Effector memory CD8-positive, alpha-beta T cell (primary cell): ENCODE data around the gene SOX5.
"Not testable (repeated sequence)": the region's sequence is repeated elsewhere in the genome, so short reads cannot be mapped to it uniquely, and the experiment has no call there.

Source experiments
- ATAC-seq: fragments of 150-1000 bp; cut with Tn5 transposase; replicated peaks from 2 replicates; pipeline ENCODE4 v1.10.0; 2021; ENCODE audit warnings: mild to moderate bottlenecking, moderate library complexity
- DNase-seq, 3 experiments: peaks; one replicate each; pipeline ENCODE4 v3.0.0; 2021
- H3K27ac Mint-ChIP-seq, 2 donors: one replicate each; pipeline ENCODE4 v1.8.0; 2022; ENCODE audit warnings: mild to moderate bottlenecking in 2 of 2, mixed read lengths in 2 of 2, moderate library complexity in 2 of 2
- H3K27me3 Mint-ChIP-seq, 2 donors: one replicate each; pipeline ENCODE4 v1.8.0; 2022; ENCODE audit warnings: mixed read lengths in 2 of 2
- H3K36me3 Mint-ChIP-seq: one replicate; pipeline ENCODE4 v1.8.0; 2022; ENCODE audit warnings: mild to moderate bottlenecking, moderate library complexity, mixed read lengths; ENCODE audit not compliant: insufficient read depth
- H3K4me1 Mint-ChIP-seq, 2 donors: one replicate each; pipeline ENCODE4 v1.8.0; 2022; ENCODE audit warnings: low read depth in 2 of 2, mixed read lengths in 2 of 2
- H3K4me3 Mint-ChIP-seq, 2 donors: one replicate each; pipeline ENCODE4 v1.8.0; 2022; ENCODE audit warnings: mild to moderate bottlenecking in 2 of 2, mixed read lengths in 2 of 2, moderate library complexity in 2 of 2
- H3K9me3 Mint-ChIP-seq, 2 donors: one replicate each; pipeline ENCODE4 v1.8.0; 2022; ENCODE audit warnings: mixed read lengths in 2 of 2

Gene SOX5

GRCh38 chr12:23535441-23535840 lies 414.0 kb downstream of the SOX5 start:
- Mint-ChIP-seq H3K27ac (no peak overlapping the region), H3K4me1 (no peaks in the 10 kb centered on the region), H3K27me3 (no peaks in the 10 kb centered on the region), H3K9me3 (no peaks in the 10 kb centered on the region), H3K36me3 (no peaks in the 10 kb centered on the region), H3K4me3 (no peak overlapping the region)
- ATAC-seq (no peak), DNase-seq (no peak)

GRCh38 chr12:23534196-23534595 lies 415.3 kb downstream of the SOX5 start:
- no peak for DNase-seq
- ATAC-seq = no peak
- Mint-ChIP-seq H3K9me3 (no peaks in the 10 kb centered on the region), H3K36me3 (no peaks in the 10 kb centered on the region), H3K4me1 (no peaks in the 10 kb centered on the region), H3K27me3 (no peaks in the 10 kb centered on the region), H3K27ac (no peak overlapping the region), H3K4me3 (no peak overlapping the region)

DNA sequence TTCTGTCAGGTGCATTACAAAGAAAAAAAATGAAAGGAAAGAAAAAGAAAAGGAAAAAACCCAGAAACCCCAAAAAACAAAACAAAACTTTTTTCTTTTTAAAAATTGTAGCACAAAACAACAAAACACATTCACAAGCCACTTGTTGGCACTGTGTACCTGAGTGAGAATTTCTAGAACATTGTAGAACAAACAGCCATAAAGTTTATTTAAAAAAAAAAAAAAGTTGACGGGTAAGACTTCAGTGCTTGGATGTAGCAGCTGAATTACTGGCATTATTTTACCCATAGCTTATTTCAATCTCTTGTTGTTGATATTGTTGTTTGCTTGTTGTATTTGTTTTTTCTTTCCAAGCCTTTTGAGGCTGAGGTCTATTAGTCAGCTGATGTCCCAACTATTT lies 415.8 kb downstream of the SOX5 start:
- ATAC-seq = no peak
- Mint-ChIP-seq H3K36me3 (no peaks in the 10 kb centered on the region), H3K4me3 (no peak overlapping the region), H3K27me3 (no peaks in the 10 kb centered on the region), H3K27ac (no peak overlapping the region), H3K9me3 (no peaks in the 10 kb centered on the region), H3K4me1 (no peaks in the 10 kb centered on the region)
- DNase-seq = no peak

GRCh38 chr12:23533265-23533664 lies 416.2 kb downstream of the SOX5 start:
- H3K4me3 Mint-ChIP-seq = no peak overlapping the region
- no peaks in the 10 kb centered on the region for H3K27me3 Mint-ChIP-seq
- DNase-seq = no peak
- H3K36me3 Mint-ChIP-seq = no peaks in the 10 kb centered on the region
- no peak overlapping the region for H3K27ac Mint-ChIP-seq
- no peaks in the 10 kb centered on the region for H3K4me1 Mint-ChIP-seq
- H3K9me3 Mint-ChIP-seq = no peaks in the 10 kb centered on the region
- no peak for ATAC-seq

DNA sequence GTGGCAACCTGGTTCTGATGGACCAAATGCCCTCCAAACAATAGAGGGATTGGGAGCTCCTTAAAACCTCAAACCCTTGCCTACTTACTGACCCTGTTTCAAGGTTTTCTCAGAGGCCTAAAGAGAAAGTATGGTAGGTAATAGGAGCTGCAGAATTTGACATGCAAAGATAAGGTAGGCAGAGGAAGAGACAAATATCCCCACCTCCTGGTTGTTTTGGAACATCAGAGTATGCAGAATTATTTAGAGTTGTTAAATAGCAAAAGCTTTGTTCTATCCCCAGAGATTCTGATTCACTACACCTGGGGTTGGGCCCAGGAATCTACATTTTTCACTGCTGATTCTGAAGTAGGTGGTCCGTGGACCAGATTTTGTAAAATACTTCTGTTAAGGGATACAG lies 421.2 kb downstream of the SOX5 start:
- no peak overlapping the region for H3K27ac Mint-ChIP-seq
- H3K36me3 Mint-ChIP-seq = no peaks in the 10 kb centered on the region
- no peak overlapping the region for H3K4me3 Mint-ChIP-seq
- no peaks in the 10 kb centered on the region for H3K27me3 Mint-ChIP-seq
- H3K9me3 Mint-ChIP-seq = no peaks in the 10 kb centered on the region
- ATAC-seq (no peak), DNase-seq (no peak)
- no peaks in the 10 kb centered on the region for H3K4me1 Mint-ChIP-seq

- ATAC-seq = no peak
- Mint-ChIP-seq H3K36me3 (no peaks in the 10 kb centered on the region), H3K9me3 (no peaks in the 10 kb centered on the region), H3K4me3 (no peak overlapping the region), H3K27me3 (no peaks in the 10 kb centered on the region), H3K4me1 (no peaks in the 10 kb centered on the region), H3K27ac (no peak overlapping the region)
- DNase-seq = no peak
Observed at GRCh38 chr12:23525450-23526072, 423.9 kb downstream of the SOX5 start.

DNA sequence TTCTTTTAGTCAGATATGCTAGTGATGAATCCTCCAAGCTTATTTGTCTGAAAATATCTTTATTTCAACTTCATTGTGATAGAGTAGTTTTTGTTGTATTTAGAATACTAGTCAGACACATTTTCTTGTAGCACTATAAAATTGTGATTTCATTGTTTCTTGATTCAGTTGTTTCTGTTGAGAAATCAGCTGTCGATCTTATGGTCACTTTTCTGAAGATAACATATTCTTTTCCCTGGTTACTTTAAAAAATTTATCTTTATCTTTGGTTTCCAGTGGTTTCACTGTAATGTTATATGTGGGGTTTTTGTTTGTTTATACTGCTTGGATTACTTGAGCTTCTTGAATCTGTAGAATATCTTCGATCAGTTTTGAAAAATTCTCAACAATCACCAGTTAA lies 426.1 kb downstream of the SOX5 start:
- H3K9me3 Mint-ChIP-seq = peaks cover 0 to 3% of the 10 kb centered on the region in 2 donors
- no peaks in the 10 kb centered on the region for H3K36me3 Mint-ChIP-seq
- H3K4me3 Mint-ChIP-seq = no peak overlapping the region
- H3K27me3 Mint-ChIP-seq = no peaks in the 10 kb centered on the region
- DNase-seq (no peak), ATAC-seq (no peak)
- no peak overlapping the region for H3K27ac Mint-ChIP-seq
- H3K4me1 Mint-ChIP-seq = no peaks in the 10 kb centered on the region

DNA sequence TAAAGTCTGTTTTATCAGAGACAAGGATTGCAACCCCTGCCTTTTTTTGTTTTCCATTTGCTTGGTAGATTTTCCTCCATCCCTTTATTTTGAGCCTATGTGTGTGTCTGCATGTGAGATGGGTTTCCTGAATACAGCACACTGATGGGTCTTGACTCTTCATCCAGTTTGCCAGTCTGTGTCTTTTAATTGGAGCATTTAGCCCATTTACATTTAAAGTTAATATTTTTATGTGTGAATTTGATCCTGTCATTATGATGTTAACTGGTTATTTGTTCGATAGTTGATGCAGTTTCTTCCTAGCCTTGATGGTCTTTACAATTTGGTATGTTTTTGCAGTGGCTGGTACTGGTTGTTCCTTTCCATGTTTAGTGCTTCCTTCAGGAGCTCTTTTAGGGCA lies 430.0 kb downstream of the SOX5 start:
- H3K4me1 Mint-ChIP-seq, H3K4me3 Mint-ChIP-seq, ATAC-seq, H3K27me3 Mint-ChIP-seq, DNase-seq, H3K27ac Mint-ChIP-seq, H3K9me3 Mint-ChIP-seq, H3K36me3 Mint-ChIP-seq: not testable (repeated sequence)

GRCh38 chr12:23515785-23516184 lies 433.7 kb downstream of the SOX5 start:
- not testable (repeated sequence) for H3K27ac Mint-ChIP-seq, H3K36me3 Mint-ChIP-seq, H3K27me3 Mint-ChIP-seq, ATAC-seq, DNase-seq, H3K4me3 Mint-ChIP-seq, H3K9me3 Mint-ChIP-seq, H3K4me1 Mint-ChIP-seq

GRCh38 chr12:23510484-23510883 lies 439.0 kb downstream of the SOX5 start:
- DNase-seq (no peak), ATAC-seq (no peak)
- H3K27ac Mint-ChIP-seq = no peak overlapping the region
- no peak overlapping the region for H3K4me3 Mint-ChIP-seq
- peaks cover 14 to 16% of the 10 kb centered on the region in 2 donors for H3K9me3 Mint-ChIP-seq
- H3K4me1 Mint-ChIP-seq = no peaks in the 10 kb centered on the region
- H3K36me3 Mint-ChIP-seq = no peaks in the 10 kb centered on the region
- no peaks in the 10 kb centered on the region for H3K27me3 Mint-ChIP-seq

- H3K27me3 Mint-ChIP-seq, H3K4me3 Mint-ChIP-seq, H3K36me3 Mint-ChIP-seq, H3K27ac Mint-ChIP-seq, H3K4me1 Mint-ChIP-seq, DNase-seq, ATAC-seq: not testable (repeated sequence)
- H3K9me3 Mint-ChIP-seq = peaks cover 14 to 16% of the 10 kb centered on the region in 2 donors
Observed at GRCh38 chr12:23509832-23510231, 439.6 kb downstream of the SOX5 start.

DNA sequence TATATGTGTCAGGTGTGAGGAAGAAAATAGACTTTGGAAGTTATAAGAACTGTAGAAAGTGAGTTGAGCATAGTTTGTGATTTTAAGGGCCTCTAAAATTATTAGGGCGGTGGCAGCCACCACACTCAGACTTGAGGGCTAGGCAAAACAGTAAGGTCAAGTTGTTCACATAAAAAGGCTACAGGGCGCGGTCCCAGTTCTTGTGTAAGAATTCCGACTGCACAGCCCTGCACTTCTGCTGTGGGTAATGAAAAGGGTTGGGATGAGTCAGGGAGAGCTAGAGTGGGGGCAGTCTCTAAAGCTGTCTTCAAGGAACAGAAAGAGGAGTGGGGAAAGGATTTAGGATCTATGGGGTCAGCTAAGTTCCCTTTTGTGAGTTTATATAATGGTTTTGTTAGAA lies 441.7 kb downstream of the SOX5 start:
- not testable (repeated sequence) for ATAC-seq, H3K4me1 Mint-ChIP-seq, H3K4me3 Mint-ChIP-seq, H3K27me3 Mint-ChIP-seq, H3K36me3 Mint-ChIP-seq, DNase-seq, H3K27ac Mint-ChIP-seq
- H3K9me3 Mint-ChIP-seq = peaks cover 15 to 16% of the 10 kb centered on the region in 2 donors

DNA sequence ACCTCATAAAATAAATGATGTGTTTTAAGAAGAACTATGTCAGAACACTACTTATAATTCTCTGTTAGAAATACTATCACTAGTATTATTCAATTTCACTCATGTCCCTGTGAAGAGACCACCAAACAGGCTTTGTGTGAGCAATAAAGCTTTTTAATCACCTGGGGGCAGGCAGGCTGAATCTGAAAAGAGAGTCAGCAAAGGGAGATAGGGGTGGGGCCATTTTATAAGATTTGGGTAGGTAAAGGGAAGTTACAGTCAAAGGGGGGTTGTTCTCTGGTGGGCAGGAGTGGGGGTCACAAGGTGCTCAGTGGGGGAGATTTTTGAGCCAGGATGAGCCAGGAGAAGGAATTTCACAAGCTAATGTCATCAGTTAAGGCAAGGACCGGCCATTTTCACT lies 443.7 kb downstream of the SOX5 start:
- not testable (repeated sequence) for H3K4me1 Mint-ChIP-seq, H3K27ac Mint-ChIP-seq, ATAC-seq, H3K27me3 Mint-ChIP-seq, DNase-seq, H3K36me3 Mint-ChIP-seq, H3K4me3 Mint-ChIP-seq
- peaks cover 12 to 16% of the 10 kb centered on the region in 2 donors for H3K9me3 Mint-ChIP-seq

- H3K27me3 Mint-ChIP-seq = no peaks in the 10 kb centered on the region
- H3K4me1 Mint-ChIP-seq = no peaks in the 10 kb centered on the region
- H3K9me3 Mint-ChIP-seq = peaks cover 3 to 9% of the 10 kb centered on the region in 2 donors
- no peak overlapping the region for H3K27ac Mint-ChIP-seq
- H3K36me3 Mint-ChIP-seq = no peaks in the 10 kb centered on the region
- ATAC-seq = no peak
- DNase-seq = no peak
- H3K4me3 Mint-ChIP-seq = no peak overlapping the region
Observed at GRCh38 chr12:23504641-23505399, 444.6 kb downstream of the SOX5 start.
